Keratinocyte (primary cell): ENCODE results near the gene CD276.

Experiments
- CTCF ChIP-seq, 3 experiments: IDR thresholded peaks in 1 of 3; conservative IDR thresholded peaks in 1 of 3; optimal IDR thresholded peaks in 1 of 3; 2 replicates in 2 of 3; 3 replicates in 1 of 3; pipeline versions ENCODE3 to v1.5.1; 2011; ENCODE audit warnings: low read length in 3 of 3, mild to moderate bottlenecking in 3 of 3, moderate library complexity in 2 of 3, control low read depth in 1 of 3, inconsistent platforms in 1 of 3; ENCODE audit not compliant: insufficient read depth in 2 of 3; ENCODE audit errors: extremely low read depth in 1 of 3
- EZH2 ChIP-seq: IDR thresholded peaks from one replicate; pipeline ENCODE4 v1.6.1; 2012; ENCODE audit warnings: inconsistent platforms, mild to moderate bottlenecking, low read length, moderate library complexity

- TF ChIP-seq CTCF (optimal IDR thresholded peaks at IDR 0.05 in 1 of 3, IDR thresholded peaks at IDR 0.05 in 1 of 3, conservative IDR thresholded peaks at IDR 0.05 in 1 of 3; ENCODE audit: extremely low read depth in 1 of 3, insufficient read depth in 2 of 3, low read length in 3 of 3) (peak in 1 of 3 experiments; percentile 22), EZH2 (no peak)
Observed at GRCh38 chr15:73717802-73718201, 33.6 kb downstream of the CD276 start.
